B cell (primary cell): ENCODE data around the gene TJAP1. TPM values are rescaled to one million over a fixed set of nuclear protein-coding genes. Genes with fewer than 3 reads are reported as not detected.

ENCODE experiments used
- ATAC-seq: fragments of 200-7000 bp; cut with Tn5 transposase; one replicate; pipeline ENCODE4 v1.10.0; 2021; ENCODE audit warnings: low read depth, mild to moderate bottlenecking, moderate number of reproducible peaks, moderate library complexity
- CTCF ChIA-PET: fragments of 350-600 bp; sonication (Branson Sonifier 250); formaldehyde crosslinking; loops from one replicate; lab custom pipeline; 2021; ENCODE audit warnings: antibody characterized with exemption, inconsistent platforms; lab: Charles Lee
- POLR2A ChIA-PET: fragments of 350-600 bp; sonication (Branson Sonifier 250); formaldehyde crosslinking; loops from one replicate; lab custom pipeline; 2021; ENCODE audit warnings: antibody characterized with exemption; lab: Charles Lee
- DNase-seq: peaks from one replicate; pipeline ENCODE4 v3.0.0; 2013
- H2AFZ ChIP-seq: 2 replicates; pipeline ENCODE4 v1.6.1; 2012; ENCODE audit warnings: mild to moderate bottlenecking, low read depth, low read length; ENCODE audit not compliant: insufficient read depth, poor library complexity, severe bottlenecking
- H3K27ac ChIP-seq, 2 donors: 1 replicate in 1 of 2; 2 replicates in 1 of 2; pipeline ENCODE4 v1.5.1; 2012 to 2013; ENCODE audit warnings: low read length in 2 of 2, mild to moderate bottlenecking in 2 of 2, moderate library complexity in 1 of 2
- H3K27me3 ChIP-seq, 4 experiments: fragments of 200-600 bp in 1 of 4; sonication (generic) in 1 of 4; replicated peaks in 1 of 4; 1 replicate in 2 of 4; 2 replicates in 2 of 4; pipeline versions ENCODE4 v1.6.1 to v1.7.0; 2013 to 2016; ENCODE audit warnings: low read length in 3 of 4, mild to moderate bottlenecking in 2 of 4, mixed read lengths in 1 of 4, moderate library complexity in 1 of 4; ENCODE audit not compliant: insufficient read depth in 4 of 4, control insufficient read depth in 3 of 4; ENCODE audit errors: control extremely low read depth in 1 of 4
- H3K36me3 ChIP-seq, 2 experiments: replicated peaks in 1 of 2; 1 replicate in 1 of 2; 2 replicates in 1 of 2; pipeline versions ENCODE4 v1.6.1 to v1.7.1; 2013; ENCODE audit warnings: low read length in 1 of 2; ENCODE audit not compliant: insufficient read depth in 2 of 2, control insufficient read depth in 1 of 2; ENCODE audit errors: control extremely low read depth in 1 of 2, extremely low read depth in 1 of 2
- H3K4me1 ChIP-seq, 2 donors: fragments of 200-600 bp in 1 of 2; sonication (generic) in 1 of 2; 1 replicate in 1 of 2; 2 replicates in 1 of 2; pipeline versions ENCODE4 v1.5.1 to v1.6.1; 2013 to 2017; ENCODE audit warnings: low read length in 2 of 2; ENCODE audit not compliant: control insufficient read depth in 2 of 2, insufficient read depth in 2 of 2
- H3K4me2 ChIP-seq: replicated peaks from 2 replicates; pipeline ENCODE3; 2012; ENCODE audit warnings: mild to moderate bottlenecking, low read depth, low read length; ENCODE audit not compliant: poor library complexity, severe bottlenecking
- H3K4me3 ChIP-seq, 5 experiments: fragments of 200-600 bp in 1 of 5; sonication (generic) in 1 of 5; 1 replicate in 3 of 5; 2 replicates in 2 of 5; pipeline versions ENCODE4 v1.5.1 to v1.7.0; 2011 to 2016; ENCODE audit warnings: low read length in 4 of 5, mild to moderate bottlenecking in 4 of 5, low read depth in 2 of 5, control low read depth in 1 of 5, moderate library complexity in 1 of 5; ENCODE audit not compliant: insufficient read depth in 1 of 5; ENCODE audit errors: control extremely low read depth in 1 of 5, extremely low read depth in 1 of 5
- H3K79me2 ChIP-seq: fragments of 200-600 bp; sonication (generic); one replicate; pipeline ENCODE4 v1.6.0; 2016; ENCODE audit warnings: low read length; ENCODE audit not compliant: control insufficient read depth, insufficient read depth
- H3K9ac ChIP-seq: fragments of 200-600 bp; sonication (generic); 2 replicates; pipeline ENCODE4 v1.6.1; 2017; ENCODE audit warnings: mild to moderate bottlenecking, low read length, moderate library complexity
- H3K9me3 ChIP-seq, 3 donors: one replicate each; pipeline versions ENCODE4 v1.6.1 to v1.7.1; 2013; ENCODE audit warnings: low read length in 2 of 3; ENCODE audit not compliant: control insufficient read depth in 2 of 3, insufficient read depth in 1 of 3; ENCODE audit errors: control extremely low read depth in 1 of 3
- H4K20me1 ChIP-seq: 2 replicates; pipeline ENCODE4 v1.6.0; 2012; ENCODE audit warnings: mild to moderate bottlenecking, low read length; ENCODE audit not compliant: insufficient read depth, control insufficient read depth, poor library complexity, severe bottlenecking
- H3K27ac Mint-ChIP-seq: one replicate; pipeline ENCODE4 v1.8.0; 2021; ENCODE audit warnings: mixed read lengths
- H3K27me3 Mint-ChIP-seq: one replicate; pipeline ENCODE4 v1.8.0; 2021; ENCODE audit warnings: mixed read lengths
- H3K4me1 Mint-ChIP-seq: one replicate; pipeline ENCODE4 v1.8.0; 2021; ENCODE audit warnings: mixed read lengths
- H3K4me3 Mint-ChIP-seq: one replicate; pipeline ENCODE4 v1.8.0; 2021; ENCODE audit warnings: mixed read lengths
- H3K9me3 Mint-ChIP-seq: one replicate; pipeline ENCODE4 v1.8.0; 2022; ENCODE audit warnings: mixed read lengths; ENCODE audit not compliant: insufficient read depth
- CTCF ChIP-seq: fragments of 200-600 bp; IDR thresholded peaks from one replicate; pipeline ENCODE4 v1.8.0; 2022; ENCODE audit warnings: antibody characterized with exemption, mild to moderate bottlenecking
- EZH2 ChIP-seq: IDR thresholded peaks from 2 replicates; pipeline ENCODE4 v1.6.1; 2012; ENCODE audit warnings: borderline replicate concordance, low read depth, mild to moderate bottlenecking, moderate library complexity, low read length; ENCODE audit not compliant: insufficient read depth, poor library complexity, severe bottlenecking
- WGBS: methylation state at CpG from one replicate; pipeline ENCODE4 v1.1.5; 2013; ENCODE audit warnings: missing lambda C conversion rate; ENCODE audit not compliant: insufficient coverage; 5-methylcytosine and 5-hydroxymethylcytosine counted together
- intact Hi-C: fragments of 100-400 bp; cut with micrococcal nuclease; formaldehyde crosslinking; loops from one replicate; pipeline ENCODE4 v1.10.0; 2022
- polyA plus RNA-seq: library from polyadenylated mRNA; depleted of rRNA; stranded (reverse); fragments of >200 nt; gene quantifications from 2 replicates; pipeline ENCODE4 v1.2.3, GENCODE V29; 2012
- total RNA-seq, 2 donors: library from RNA; stranded (reverse); fragments of 120-200 nt in 1 of 2; gene quantifications; 1 replicate in 1 of 2; 2 replicates in 1 of 2; pipeline versions ENCODE4 v1.2.3 to v1.2.4, GENCODE V29; 2013 to 2022

Gene TJAP1
- total and polyA plus RNA-seq, 2 donors (not counting 1 experiment from before 2014, with no cell fraction given): 59.1 to 70.7 TPM

GRCh38 chr6:43499028-43499815 is 21.9 kb downstream of the TJAP1 start:
- Histone ChIP-seq H3K9ac (no peak overlapping the region), H3K79me2 (peaks cover 10% of the 10 kb centered on the region), H2AFZ (no peak overlapping the region), H3K4me2 (no peak overlapping the region), H3K9me3 (no peaks in the 10 kb centered on the region), H3K4me1 (peaks cover 0 to 6% of the 10 kb centered on the region in 2 donors), H3K36me3 (peaks cover 0 to 72% of the 10 kb centered on the region in 2 experiments), H4K20me1 (no peaks in the 10 kb centered on the region), H3K27me3 (no peaks in the 10 kb centered on the region), H3K27ac (no peak overlapping the region), H3K4me3 (no peak overlapping the region)
- H3K4me1 Mint-ChIP-seq: peaks cover 7% of the 10 kb centered on the region
- CTCF ChIA-PET: interaction anchor here (1.2 to 3.2 kb wide), 3 partner anchors 8 to 11 kb away, joined by 3 to 11 read pairs (median 8); partner anchors contain the start of gene LRRC73
- ATAC-seq (no peak), DNase-seq (no peak)
- no peak overlapping the region for H3K27ac Mint-ChIP-seq
- intact Hi-C loops: no loop called here
- no peak for TF ChIP-seq EZH2
- TF ChIP-seq CTCF: no peak
- no peaks in the 10 kb centered on the region for H3K9me3 Mint-ChIP-seq
- WGBS: 95% methylated on average over 12 of the region's 12 CpGs
- POLR2A ChIA-PET: no interaction called here
- H3K27me3 Mint-ChIP-seq: no peaks in the 10 kb centered on the region
- no peak overlapping the region for H3K4me3 Mint-ChIP-seq

GRCh38 chr6:43500921-43501320 is 23.6 kb downstream of the TJAP1 start:
- CTCF ChIA-PET: interaction anchor here (0.5 to 3.2 kb wide), 4 partner anchors 9 to 693 kb away, joined by 3 to 11 read pairs (median 3); partner anchors contain the start of gene LRRC73
- no peak for DNase-seq
- TF ChIP-seq EZH2: no peak
- TF ChIP-seq CTCF: no peak
- Histone ChIP-seq H3K4me1 (no peaks in the 10 kb centered on the region), H3K79me2 (peaks cover 3% of the 10 kb centered on the region), H2AFZ (no peak overlapping the region), H3K4me3 (no peak overlapping the region), H3K9me3 (no peaks in the 10 kb centered on the region), H3K36me3 (peaks cover 0 to 71% of the 10 kb centered on the region in 2 experiments), H4K20me1 (no peaks in the 10 kb centered on the region), H3K4me2 (no peak overlapping the region), H3K27ac (no peak overlapping the region), H3K27me3 (no peaks in the 10 kb centered on the region), H3K9ac (no peak overlapping the region)
- POLR2A ChIA-PET: no interaction called here
- Mint-ChIP-seq H3K27ac (no peak overlapping the region), H3K4me1 (no peaks in the 10 kb centered on the region), H3K4me3 (no peak overlapping the region), H3K27me3 (no peaks in the 10 kb centered on the region), H3K9me3 (no peaks in the 10 kb centered on the region)
- intact Hi-C loops: no loop called here
- 100% methylated on average over 2 of the region's 3 CpGs for WGBS
- ATAC-seq: no peak
